Measurements from ENCODE around the gene PLCG2.

GRCh38 chr16:81912395-81912794 is 133.3 kb downstream of the PLCG2 start:
- TF ChIP-seq CTCF (IDR thresholded peaks at IDR 0.05) = no peak
- no peak for TF ChIP-seq POLR2A (IDR thresholded peaks at IDR 0.05)

All from ovary (tissue), 3 donors.